Osteoblast (primary cell): ENCODE data around the gene ARHGAP29. TPM values are rescaled to one million over a fixed set of nuclear protein-coding genes. Genes with fewer than 3 reads are reported as not detected.

ENCODE experiments used
- DNase-seq: peaks from one replicate; pipeline ENCODE4 v3.0.0; 2011; ENCODE audit warnings: low spot score, mixed read lengths; ENCODE audit not compliant: insufficient read length; ENCODE audit errors: missing footprints
- H2AFZ ChIP-seq: 2 replicates; pipeline ENCODE4 v1.6.0; 2011; ENCODE audit warnings: mild to moderate bottlenecking, low read length
- H3K27ac ChIP-seq: 2 replicates; pipeline ENCODE4 v1.5.1; 2011; ENCODE audit warnings: mild to moderate bottlenecking, low read depth, low read length, moderate library complexity
- H3K27me3 ChIP-seq: 2 replicates; pipeline ENCODE4 v1.6.0; 2012; ENCODE audit warnings: mild to moderate bottlenecking, control low read depth, inconsistent platforms, low read length, moderate library complexity; ENCODE audit not compliant: insufficient read depth
- H3K36me3 ChIP-seq: 2 replicates; pipeline ENCODE4 v1.5.1; 2011; ENCODE audit warnings: mild to moderate bottlenecking, low read length, control low read depth, moderate library complexity; ENCODE audit not compliant: insufficient read depth
- H3K4me1 ChIP-seq: 2 replicates; pipeline ENCODE4 v1.5.1; 2011; ENCODE audit warnings: mild to moderate bottlenecking, low read length, control low read depth, moderate library complexity; ENCODE audit not compliant: insufficient read depth
- H3K4me2 ChIP-seq: 2 replicates; pipeline ENCODE4 v1.6.0; 2011; ENCODE audit warnings: mild to moderate bottlenecking, low read length; ENCODE audit not compliant: insufficient read depth
- H3K4me3 ChIP-seq: fragments of 200-600 bp; sonication (generic); 3 replicates; pipeline ENCODE4 v1.5.1; 2012; ENCODE audit warnings: mild to moderate bottlenecking, low read length, inconsistent platforms; ENCODE audit not compliant: insufficient read depth
- H3K79me2 ChIP-seq: 2 replicates; pipeline ENCODE4 v1.6.0; 2012; ENCODE audit warnings: mild to moderate bottlenecking, low read length, control low read depth, inconsistent platforms; ENCODE audit not compliant: insufficient read depth
- H3K9me3 ChIP-seq: 2 replicates; pipeline ENCODE4 v1.5.1; 2011; ENCODE audit warnings: low read depth, low read length, control low read depth
- H4K20me1 ChIP-seq: 2 replicates; pipeline ENCODE4 v1.6.0; 2012; ENCODE audit warnings: mild to moderate bottlenecking, low read length, control low read depth; ENCODE audit not compliant: insufficient read depth
- CTCF ChIP-seq: IDR thresholded peaks from 2 replicates; pipeline ENCODE4 v1.5.1; 2011; ENCODE audit warnings: mild to moderate bottlenecking, low read depth, low read length, moderate library complexity; ENCODE audit errors: extremely low read depth
- total RNA-seq: library from RNA; depleted of rRNA; stranded (reverse); fragments of >200 nt; gene quantifications from 2 replicates; pipeline ENCODE4 v1.2.3, GENCODE V29; 2012

Gene ARHGAP29
- total RNA-seq, 1 donor = 17.0 TPM

- H3K79me2 ChIP-seq = peaks cover 100% of the 10 kb centered on the region
- no peak for TF ChIP-seq CTCF
- H4K20me1 ChIP-seq = peaks cover 25% of the 10 kb centered on the region
- peak; percentile 66 for DNase-seq
- H3K27me3 ChIP-seq = no peaks in the 10 kb centered on the region
- no peaks in the 10 kb centered on the region for H3K36me3 ChIP-seq
- H3K27ac ChIP-seq = peak overlapping the region; percentile 93
- no peaks in the 10 kb centered on the region for H3K9me3 ChIP-seq
- H3K4me1 ChIP-seq = peaks cover 47% of the 10 kb centered on the region
- H3K4me2 ChIP-seq = peak overlapping the region; percentile 89
- peak overlapping the region; percentile 95 for H3K4me3 ChIP-seq
- no peak overlapping the region for H2AFZ ChIP-seq
Observed at GRCh38 chr1:94235189-94236012, 2.0 kb downstream of the ARHGAP29 start.

- peaks cover 25% of the 10 kb centered on the region for H4K20me1 ChIP-seq
- H2AFZ ChIP-seq = no peak overlapping the region
- H3K4me3 ChIP-seq = peak overlapping the region; percentile 95
- H3K9me3 ChIP-seq = no peaks in the 10 kb centered on the region
- peaks cover 40% of the 10 kb centered on the region for H3K4me1 ChIP-seq
- no peak for DNase-seq
- TF ChIP-seq CTCF = no peak
- H3K27ac ChIP-seq = peak overlapping the region; percentile 93
- no peaks in the 10 kb centered on the region for H3K36me3 ChIP-seq
- H3K27me3 ChIP-seq = no peaks in the 10 kb centered on the region
- peaks cover 98% of the 10 kb centered on the region for H3K79me2 ChIP-seq
- H3K4me2 ChIP-seq = peak overlapping the region; percentile 89
Observed at GRCh38 chr1:94234615-94235014, 2.8 kb downstream of the ARHGAP29 start.

DNA sequence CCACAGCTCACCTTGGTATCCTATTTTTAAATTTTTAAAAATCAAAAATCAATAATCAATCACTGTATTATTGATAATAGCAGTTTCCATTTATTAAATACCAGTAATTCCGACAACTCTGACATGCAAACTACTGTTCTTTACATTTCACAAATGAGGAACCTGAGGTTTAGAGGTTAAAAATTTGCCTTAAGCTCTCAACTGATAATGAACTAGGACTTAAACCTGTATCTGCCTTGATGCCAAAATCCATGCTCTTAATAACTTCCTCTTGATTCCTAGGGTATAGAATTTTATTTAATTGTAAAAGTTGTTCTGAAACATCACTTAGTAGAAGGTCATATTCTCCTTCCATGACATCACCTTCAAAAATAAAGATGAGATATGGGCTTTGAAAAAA, 5.6 kb downstream of the ARHGAP29 start:
- peaks cover 25% of the 10 kb centered on the region for H4K20me1 ChIP-seq
- TF ChIP-seq CTCF = no peak
- H3K27ac ChIP-seq = peak overlapping the region; percentile 46
- peaks cover 97% of the 10 kb centered on the region for H3K79me2 ChIP-seq
- no peaks in the 10 kb centered on the region for H3K9me3 ChIP-seq
- H3K36me3 ChIP-seq = no peaks in the 10 kb centered on the region
- peaks cover 41% of the 10 kb centered on the region for H3K4me1 ChIP-seq
- DNase-seq = no peak
- no peaks in the 10 kb centered on the region for H3K27me3 ChIP-seq
- H2AFZ ChIP-seq = no peak overlapping the region
- H3K4me3 ChIP-seq = no peak overlapping the region
- H3K4me2 ChIP-seq = no peak overlapping the region

DNA sequence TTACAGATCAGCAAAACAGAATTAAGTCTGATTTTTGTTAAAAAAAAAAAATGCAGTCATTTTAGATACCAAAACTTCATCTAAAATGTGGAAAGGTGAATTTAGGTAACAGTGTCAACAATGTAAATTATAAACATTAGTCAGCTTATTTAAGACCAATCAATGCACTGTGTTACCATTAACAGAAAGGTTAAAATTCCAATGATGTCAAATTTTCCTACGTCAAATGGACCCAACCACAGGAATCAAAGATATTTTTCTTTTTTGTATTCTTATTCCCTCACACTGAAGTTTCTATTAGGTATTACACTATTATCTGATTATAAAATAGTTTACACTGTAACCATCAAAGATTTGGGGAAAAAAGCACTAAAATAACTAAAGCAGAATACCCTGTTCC, 6.5 kb downstream of the ARHGAP29 start:
- H3K27me3 ChIP-seq = no peaks in the 10 kb centered on the region
- no peak overlapping the region for H2AFZ ChIP-seq
- no peaks in the 10 kb centered on the region for H3K36me3 ChIP-seq
- H3K27ac ChIP-seq = peak overlapping the region; percentile 46
- H3K4me1 ChIP-seq = peaks cover 41% of the 10 kb centered on the region
- peaks cover 97% of the 10 kb centered on the region for H3K79me2 ChIP-seq
- DNase-seq = no peak
- H3K4me3 ChIP-seq = no peak overlapping the region
- peaks cover 25% of the 10 kb centered on the region for H4K20me1 ChIP-seq
- TF ChIP-seq CTCF = no peak
- peak overlapping the region; percentile 6 for H3K4me2 ChIP-seq
- H3K9me3 ChIP-seq = no peaks in the 10 kb centered on the region
